ENCODE measurements around the gene GABBR2.

GRCh38 chr9:98482226-98482625 lies 226.5 kb downstream of the GABBR2 start:
- no peak for TF ChIP-seq CTCF (IDR thresholded peaks at IDR 0.05)
- TF ChIP-seq EP300 (IDR thresholded peaks at IDR 0.05): no peak
- no peak for TF ChIP-seq POLR2AphosphoS5 (IDR thresholded peaks at IDR 0.05)
